Calu3 (cell line): Measurements from ENCODE around the gene PSAP. TPM values are rescaled to one million over a fixed set of nuclear protein-coding genes. Genes with fewer than 3 reads are reported as not detected.

Experiments used
- BruUV-seq: library from RNA; stranded (reverse); fragments of 400-500 nt; replicated peaks from 2 replicates; lab custom pipeline; 2021; lab: Mats Ljungman, UMichigan
- CTCF ChIA-PET: fragments of 300-600 bp; sonication (Branson Sonifier 250); formaldehyde crosslinking; loops from one replicate; lab custom pipeline; 2022; ENCODE audit warnings: antibody characterized with exemption; lab: Charles Lee
- DNase-seq: peaks from one replicate; pipeline ENCODE4 v3.0.0; 2022
- H3K27ac Mint-ChIP-seq: one replicate; pipeline ENCODE4 v1.8.0; 2022; ENCODE audit warnings: mixed read lengths; ENCODE audit not compliant: unreplicated experiment
- H3K27me3 Mint-ChIP-seq: one replicate; pipeline ENCODE4 v1.8.0; 2022; ENCODE audit warnings: mixed read lengths; ENCODE audit not compliant: unreplicated experiment
- H3K36me3 Mint-ChIP-seq: one replicate; pipeline ENCODE4 v1.8.0; 2022; ENCODE audit warnings: mild to moderate bottlenecking, moderate library complexity, mixed read lengths; ENCODE audit not compliant: insufficient read depth, unreplicated experiment
- H3K4me1 Mint-ChIP-seq: one replicate; pipeline ENCODE4 v1.8.0; 2022; ENCODE audit warnings: mild to moderate bottlenecking, low read depth, mixed read lengths; ENCODE audit not compliant: unreplicated experiment
- H3K4me3 Mint-ChIP-seq: one replicate; pipeline ENCODE4 v1.8.0; 2022; ENCODE audit warnings: mild to moderate bottlenecking, low read depth, moderate library complexity, mixed read lengths; ENCODE audit not compliant: unreplicated experiment
- H3K9me3 Mint-ChIP-seq: one replicate; pipeline ENCODE4 v1.8.0; 2022; ENCODE audit warnings: low read depth, mixed read lengths; ENCODE audit not compliant: unreplicated experiment
- intact Hi-C: fragments of 100-400 bp; cut with micrococcal nuclease; formaldehyde crosslinking; loops from one replicate; pipeline ENCODE4 v1.10.0; 2022; ENCODE audit not compliant: unreplicated experiment
- total RNA-seq: library from RNA; stranded (reverse); gene quantifications from 2 replicates; pipeline ENCODE4 v1.2.3, GENCODE V29; 2022
- TF ChIP-seq, protein P1 (sequence below): fragments of 200-600 bp; IDR thresholded peaks from one replicate; pipeline ENCODE4 v1.8.0; 2022; ENCODE audit warnings: antibody characterized with exemption; ENCODE audit not compliant: unreplicated experiment

The PSAP gene
- total RNA-seq, 1 experiment from 2014 or later: 840 TPM

GRCh38 chr10:71888623-71889387 lies 37.8 kb upstream of the PSAP start:
- TF ChIP-seq, protein P1, sequence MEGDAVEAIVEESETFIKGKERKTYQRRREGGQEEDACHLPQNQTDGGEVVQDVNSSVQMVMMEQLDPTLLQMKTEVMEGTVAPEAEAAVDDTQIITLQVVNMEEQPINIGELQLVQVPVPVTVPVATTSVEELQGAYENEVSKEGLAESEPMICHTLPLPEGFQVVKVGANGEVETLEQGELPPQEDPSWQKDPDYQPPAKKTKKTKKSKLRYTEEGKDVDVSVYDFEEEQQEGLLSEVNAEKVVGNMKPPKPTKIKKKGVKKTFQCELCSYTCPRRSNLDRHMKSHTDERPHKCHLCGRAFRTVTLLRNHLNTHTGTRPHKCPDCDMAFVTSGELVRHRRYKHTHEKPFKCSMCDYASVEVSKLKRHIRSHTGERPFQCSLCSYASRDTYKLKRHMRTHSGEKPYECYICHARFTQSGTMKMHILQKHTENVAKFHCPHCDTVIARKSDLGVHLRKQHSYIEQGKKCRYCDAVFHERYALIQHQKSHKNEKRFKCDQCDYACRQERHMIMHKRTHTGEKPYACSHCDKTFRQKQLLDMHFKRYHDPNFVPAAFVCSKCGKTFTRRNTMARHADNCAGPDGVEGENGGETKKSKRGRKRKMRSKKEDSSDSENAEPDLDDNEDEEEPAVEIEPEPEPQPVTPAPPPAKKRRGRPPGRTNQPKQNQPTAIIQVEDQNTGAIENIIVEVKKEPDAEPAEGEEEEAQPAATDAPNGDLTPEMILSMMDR: no peak
- intact Hi-C loops: loop anchor here (5.0 kb wide), 1 partner anchor 37 kb away; the partner anchor contains the start of gene PSAP
- Mint-ChIP-seq H3K4me3 (peak overlapping the region; percentile 75), H3K27me3 (no peaks in the 10 kb centered on the region), H3K36me3 (peaks cover 20% of the 10 kb centered on the region), H3K27ac (peak overlapping the region; percentile 60), H3K9me3 (no peaks in the 10 kb centered on the region), H3K4me1 (peaks cover 25% of the 10 kb centered on the region)
- BruUV-seq: TSS peak; percentile 91
- CTCF ChIA-PET: interaction anchor here (0.5 to 1.5 kb wide), 4 partner anchors 32 to 122 kb away, joined by 3 to 7 read pairs (median 4); partner anchors contain the start of gene PSAP
- DNase-seq: peak; percentile 68

DNA sequence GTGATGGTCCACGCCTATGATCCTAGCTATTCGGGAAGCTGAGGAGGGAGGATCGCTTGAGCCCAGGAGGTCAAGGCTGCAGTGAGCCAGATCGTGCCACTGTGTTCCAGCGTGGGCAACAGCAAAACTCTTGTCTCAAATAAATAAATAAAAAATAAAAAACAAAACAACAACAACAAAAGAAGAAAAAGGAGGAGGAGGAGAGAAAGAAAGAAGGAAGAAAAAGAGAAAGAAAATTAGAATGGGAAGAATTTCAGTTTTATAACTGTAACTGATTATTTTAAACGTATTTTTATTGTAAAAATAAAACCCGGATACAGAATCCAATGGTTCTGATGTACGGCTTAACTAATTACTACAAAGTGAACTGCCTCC lies 37.2 kb upstream of the PSAP start:
- intact Hi-C loops: loop anchor here (5.0 kb wide), 1 partner anchor 36 kb away; the partner anchor contains the start of gene PSAP
- Mint-ChIP-seq H3K36me3 (peaks cover 20% of the 10 kb centered on the region), H3K4me1 (peaks cover 25% of the 10 kb centered on the region), H3K4me3 (peak overlapping the region; percentile 75), H3K27me3 (no peaks in the 10 kb centered on the region), H3K27ac (peak overlapping the region; percentile 60), H3K9me3 (no peaks in the 10 kb centered on the region)
- BruUV-seq: no TSS peak
- TF ChIP-seq, protein P1: no peak
- CTCF ChIA-PET: interaction anchor here (0.6 to 0.7 kb wide), 2 partner anchors 17 to 176 kb away, joined by 3 read pairs; no protein-coding TSS in a partner anchor
- DNase-seq: no peak

GRCh38 chr10:71887743-71888142 lies 36.7 kb upstream of the PSAP start:
- H3K4me1 Mint-ChIP-seq: peaks cover 25% of the 10 kb centered on the region
- no peaks in the 10 kb centered on the region for H3K27me3 Mint-ChIP-seq
- CTCF ChIA-PET: interaction anchor here (0.6 to 1.5 kb wide), 3 partner anchors 9 to 176 kb away, joined by 3 to 4 read pairs (median 3); no protein-coding TSS in a partner anchor
- H3K27ac Mint-ChIP-seq: peak overlapping the region; percentile 60
- peak overlapping the region; percentile 75 for H3K4me3 Mint-ChIP-seq
- no peaks in the 10 kb centered on the region for H3K9me3 Mint-ChIP-seq
- no TSS peak for BruUV-seq
- H3K36me3 Mint-ChIP-seq: peaks cover 20% of the 10 kb centered on the region
- TF ChIP-seq, protein P1: no peak
- no peak for DNase-seq
- intact Hi-C loops: loop anchor here (5.0 kb wide), 1 partner anchor 35 kb away; the partner anchor contains the start of gene PSAP

DNA sequence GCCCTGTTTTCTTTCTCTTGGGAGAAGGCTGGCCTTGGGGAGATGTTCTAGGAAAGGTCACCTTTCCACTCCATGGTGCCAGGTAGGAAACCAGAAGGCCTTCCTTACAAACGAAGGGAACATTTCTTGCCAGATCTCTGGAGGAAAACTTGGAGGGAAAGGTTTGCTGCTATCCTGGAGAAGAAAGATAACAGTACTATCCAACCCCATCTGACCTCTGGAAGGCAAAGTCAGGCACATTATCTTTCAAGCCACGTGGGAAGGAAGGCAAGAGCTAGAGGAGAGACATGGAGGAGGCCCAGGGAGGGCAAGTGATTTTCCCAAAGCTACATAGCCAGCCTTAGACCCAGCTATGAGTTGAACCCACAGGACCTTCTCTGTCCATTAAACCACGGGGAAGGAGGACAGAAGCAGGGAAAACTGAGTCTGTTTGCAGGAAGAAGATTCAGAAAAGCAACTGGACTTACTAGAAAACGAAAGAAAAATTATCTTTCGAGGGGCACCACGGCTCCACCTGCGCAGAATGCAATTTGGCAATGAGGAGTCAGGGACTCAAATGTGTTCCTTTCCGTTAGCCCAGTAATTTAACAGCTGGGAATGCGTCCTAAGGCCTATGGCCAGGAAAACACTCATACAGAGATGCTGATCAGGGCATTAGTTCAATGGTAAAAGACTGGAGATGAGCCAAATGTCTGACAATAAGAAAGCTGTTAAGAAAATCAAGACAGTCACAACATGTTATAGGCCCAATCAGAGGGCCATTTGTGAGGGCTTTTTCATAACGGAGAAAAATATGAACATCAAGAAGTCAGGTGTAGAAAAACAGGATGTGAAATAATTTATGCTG lies 32.0 kb upstream of the PSAP start:
- Mint-ChIP-seq H3K9me3 (no peaks in the 10 kb centered on the region), H3K4me3 (no peak overlapping the region), H3K27me3 (no peaks in the 10 kb centered on the region), H3K4me1 (peaks cover 8% of the 10 kb centered on the region), H3K36me3 (peaks cover 2% of the 10 kb centered on the region), H3K27ac (no peak overlapping the region)
- no TSS peak for BruUV-seq
- CTCF ChIA-PET: interaction anchor here (1.0 kb wide), 1 partner anchor 162 kb away, joined by 4 read pairs; no protein-coding TSS in a partner anchor
- no peak for DNase-seq
- intact Hi-C loops: no loop called here
- TF ChIP-seq, protein P1: no peak
